CD14-positive monocyte (primary cell): ENCODE results near the gene CNTNAP5. TPM values are rescaled to one million over a fixed set of nuclear protein-coding genes. Genes with fewer than 3 reads are reported as not detected.

ENCODE experiments used
- DNase-seq, 3 donors: peaks; one replicate each; pipeline ENCODE4 v3.0.0-alpha.2; 2011 to 2022
- H2AFZ ChIP-seq: 2 replicates; pipeline ENCODE4 v1.6.0; 2012; ENCODE audit warnings: mild to moderate bottlenecking, low read depth, low read length, inconsistent platforms; ENCODE audit not compliant: insufficient read depth, poor library complexity, severe bottlenecking
- H3K27ac ChIP-seq, 2 donors: 1 replicate in 1 of 2; 2 replicates in 1 of 2; pipeline ENCODE4 v1.5.1; 2012 to 2013; ENCODE audit warnings: low read length in 2 of 2, control low read depth in 1 of 2, inconsistent platforms in 1 of 2, low read depth in 1 of 2, mild to moderate bottlenecking in 1 of 2
- H3K27me3 ChIP-seq, 2 donors: one replicate each; pipeline versions ENCODE4 v1.6.0 to v1.6.1; 2011 to 2013; ENCODE audit warnings: low read length in 2 of 2; ENCODE audit not compliant: control insufficient read depth in 2 of 2, insufficient read depth in 2 of 2
- H3K36me3 ChIP-seq, 2 donors: replicated peaks in 1 of 2; 1 replicate in 1 of 2; 2 replicates in 1 of 2; pipeline versions ENCODE4 v1.5.1 to v1.6.1; 2012 to 2013; ENCODE audit warnings: low read length in 2 of 2, control low read depth in 1 of 2, inconsistent platforms in 1 of 2, mild to moderate bottlenecking in 1 of 2; ENCODE audit not compliant: insufficient read depth in 2 of 2, control insufficient read depth in 1 of 2
- H3K4me1 ChIP-seq, 2 donors: 1 replicate in 1 of 2; 2 replicates in 1 of 2; pipeline versions ENCODE4 v1.5.1 to v1.6.1; 2012 to 2013; ENCODE audit warnings: low read length in 2 of 2, control low read depth in 1 of 2, inconsistent platforms in 1 of 2, mild to moderate bottlenecking in 1 of 2, moderate library complexity in 1 of 2; ENCODE audit not compliant: insufficient read depth in 2 of 2, control insufficient read depth in 1 of 2
- H3K4me2 ChIP-seq: replicated peaks from 2 replicates; pipeline ENCODE3; 2012; ENCODE audit warnings: low read length, moderate library complexity, mild to moderate bottlenecking; ENCODE audit not compliant: poor library complexity, severe bottlenecking; ENCODE audit errors: extremely low read depth
- H3K4me3 ChIP-seq, 3 experiments: fragments of 200-600 bp in 1 of 3; sonication (generic) in 1 of 3; replicated peaks in 1 of 3; 1 replicate in 2 of 3; 2 replicates in 1 of 3; pipeline ENCODE4 v1.5.1; 2011 to 2013; ENCODE audit warnings: low read length in 3 of 3, mild to moderate bottlenecking in 3 of 3, control low read depth in 2 of 3, low read depth in 2 of 3, inconsistent platforms in 1 of 3, moderate library complexity in 1 of 3
- H3K79me2 ChIP-seq: 2 replicates; pipeline ENCODE4 v1.6.0; 2012; ENCODE audit warnings: mild to moderate bottlenecking, control low read depth, inconsistent platforms, low read length, moderate library complexity; ENCODE audit not compliant: insufficient read depth
- H3K9ac ChIP-seq: 2 replicates; pipeline ENCODE4 v1.6.0; 2017; ENCODE audit warnings: low read length, mild to moderate bottlenecking; ENCODE audit not compliant: insufficient read depth, poor library complexity, severe bottlenecking
- H3K9me3 ChIP-seq, 2 donors: replicated peaks in 1 of 2; 1 replicate in 1 of 2; 2 replicates in 1 of 2; pipeline versions ENCODE4 v1.5.1 to v1.6.1; 2012 to 2013; ENCODE audit warnings: low read length in 2 of 2, control low read depth in 1 of 2; ENCODE audit not compliant: control insufficient read depth in 1 of 2, insufficient read depth in 1 of 2
- H4K20me1 ChIP-seq: 2 replicates; pipeline ENCODE4 v1.6.0; 2012; ENCODE audit warnings: mild to moderate bottlenecking, low read length, control low read depth, moderate library complexity; ENCODE audit not compliant: insufficient read depth
- H3K27ac Mint-ChIP-seq, 7 donors: one replicate each; pipeline ENCODE4 v1.8.0; 2020; ENCODE audit warnings: mild to moderate bottlenecking in 7 of 7, mixed read lengths in 7 of 7, moderate library complexity in 6 of 7, inconsistent platforms in 2 of 7
- H3K27me3 Mint-ChIP-seq, 3 donors: one replicate each; pipeline ENCODE4 v1.8.0; 2021 to 2022; ENCODE audit warnings: low read depth in 3 of 3, mild to moderate bottlenecking in 3 of 3, mixed read lengths in 3 of 3, moderate library complexity in 3 of 3, inconsistent platforms in 1 of 3
- H3K36me3 Mint-ChIP-seq, 2 donors: one replicate each; pipeline ENCODE4 v1.8.0; 2020; ENCODE audit warnings: mixed read lengths in 2 of 2, inconsistent platforms in 1 of 2, mild to moderate bottlenecking in 1 of 2
- H3K4me1 Mint-ChIP-seq: one replicate; pipeline ENCODE4 v1.8.0; 2020; ENCODE audit warnings: mild to moderate bottlenecking, mixed read lengths
- H3K4me3 Mint-ChIP-seq, 2 donors: one replicate each; pipeline ENCODE4 v1.8.0; 2020; ENCODE audit warnings: mild to moderate bottlenecking in 2 of 2, mixed read lengths in 2 of 2, moderate library complexity in 1 of 2
- H3K9me3 Mint-ChIP-seq, 7 donors: one replicate each; pipeline ENCODE4 v1.8.0; 2020 to 2022; ENCODE audit warnings: mixed read lengths in 7 of 7, mild to moderate bottlenecking in 6 of 7, moderate library complexity in 6 of 7, inconsistent platforms in 2 of 7
- WGBS: methylation state at CpG from one replicate; pipeline ENCODE4 v1.1.5; 2013; ENCODE audit warnings: missing lambda C conversion rate; ENCODE audit not compliant: insufficient coverage; 5-methylcytosine and 5-hydroxymethylcytosine counted together
- intact Hi-C, 2 donors: fragments of 100-400 bp; cut with micrococcal nuclease; formaldehyde crosslinking; loops; one replicate each; pipeline versions ENCODE4 v1.15.0 to v1.15.1; 2023
- polyA plus RNA-seq, 3 donors: library from polyadenylated mRNA; depleted of rRNA in 1 of 3; unstranded in 2 of 3; stranded (reverse) in 1 of 3; fragments of 300-500 nt in 2 of 3; fragments of >200 nt in 1 of 3; fragmentation: Illumina TruSeq in 2 of 3; gene quantifications; 1 replicate in 2 of 3; 2 replicates in 1 of 3; pipeline ENCODE4 v1.2.3, GENCODE V29; 2012 to 2021
- TF ChIP-seq, protein P1 (sequence below): fragments of 200-600 bp; IDR thresholded peaks from one replicate; pipeline ENCODE4 v1.8.0; 2022; ENCODE audit warnings: antibody characterized with exemption, mild to moderate bottlenecking

CNTNAP5 gene
- polyA plus RNA-seq, 3 donors, result not detected

DNA sequence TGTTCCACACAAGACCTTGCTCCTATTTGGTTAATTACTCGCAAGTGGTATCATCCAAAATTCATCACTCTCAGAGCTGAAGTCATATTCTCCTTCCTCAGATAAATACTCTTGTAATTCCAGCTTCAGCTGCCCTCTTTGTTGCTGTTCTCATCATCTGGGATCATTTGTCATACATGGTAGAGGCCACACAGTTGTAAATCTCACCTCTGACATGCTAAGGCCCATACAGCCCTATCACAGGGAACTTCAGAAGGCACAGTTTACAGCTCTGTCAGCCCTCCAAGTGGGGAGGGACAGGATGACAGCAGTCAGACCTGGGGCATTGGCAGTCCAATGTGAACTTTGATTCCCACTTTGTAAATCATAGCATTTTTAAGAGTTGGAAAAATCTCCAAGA is 399.0 kb downstream of the CNTNAP5 start:
- Histone ChIP-seq H3K4me2 (no peak overlapping the region), H3K27me3 (no peaks in the 10 kb centered on the region), H3K4me1 (no peaks in the 10 kb centered on the region), H3K9ac (no peak overlapping the region), H2AFZ (no peak overlapping the region), H3K27ac (no peak overlapping the region), H3K79me2 (no peaks in the 10 kb centered on the region), H3K9me3 (peaks cover 0 to 10% of the 10 kb centered on the region in 2 donors), H3K36me3 (no peaks in the 10 kb centered on the region), H3K4me3 (no peak overlapping the region), H4K20me1 (no peaks in the 10 kb centered on the region)
- TF ChIP-seq, protein P1, sequence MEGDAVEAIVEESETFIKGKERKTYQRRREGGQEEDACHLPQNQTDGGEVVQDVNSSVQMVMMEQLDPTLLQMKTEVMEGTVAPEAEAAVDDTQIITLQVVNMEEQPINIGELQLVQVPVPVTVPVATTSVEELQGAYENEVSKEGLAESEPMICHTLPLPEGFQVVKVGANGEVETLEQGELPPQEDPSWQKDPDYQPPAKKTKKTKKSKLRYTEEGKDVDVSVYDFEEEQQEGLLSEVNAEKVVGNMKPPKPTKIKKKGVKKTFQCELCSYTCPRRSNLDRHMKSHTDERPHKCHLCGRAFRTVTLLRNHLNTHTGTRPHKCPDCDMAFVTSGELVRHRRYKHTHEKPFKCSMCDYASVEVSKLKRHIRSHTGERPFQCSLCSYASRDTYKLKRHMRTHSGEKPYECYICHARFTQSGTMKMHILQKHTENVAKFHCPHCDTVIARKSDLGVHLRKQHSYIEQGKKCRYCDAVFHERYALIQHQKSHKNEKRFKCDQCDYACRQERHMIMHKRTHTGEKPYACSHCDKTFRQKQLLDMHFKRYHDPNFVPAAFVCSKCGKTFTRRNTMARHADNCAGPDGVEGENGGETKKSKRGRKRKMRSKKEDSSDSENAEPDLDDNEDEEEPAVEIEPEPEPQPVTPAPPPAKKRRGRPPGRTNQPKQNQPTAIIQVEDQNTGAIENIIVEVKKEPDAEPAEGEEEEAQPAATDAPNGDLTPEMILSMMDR, result no peak
- Mint-ChIP-seq H3K36me3 (no peaks in the 10 kb centered on the region), H3K27ac (no peak overlapping the region), H3K4me1 (no peaks in the 10 kb centered on the region), H3K27me3 (no peaks in the 10 kb centered on the region), H3K4me3 (no peak overlapping the region), H3K9me3 (peaks cover 0 to 13% (median 9%) of the 10 kb centered on the region in 7 donors)
- intact Hi-C loops, result no loop called here
- no peak for DNase-seq
- WGBS, result 90% methylated on average over 1 of the region's 1 CpG

DNA sequence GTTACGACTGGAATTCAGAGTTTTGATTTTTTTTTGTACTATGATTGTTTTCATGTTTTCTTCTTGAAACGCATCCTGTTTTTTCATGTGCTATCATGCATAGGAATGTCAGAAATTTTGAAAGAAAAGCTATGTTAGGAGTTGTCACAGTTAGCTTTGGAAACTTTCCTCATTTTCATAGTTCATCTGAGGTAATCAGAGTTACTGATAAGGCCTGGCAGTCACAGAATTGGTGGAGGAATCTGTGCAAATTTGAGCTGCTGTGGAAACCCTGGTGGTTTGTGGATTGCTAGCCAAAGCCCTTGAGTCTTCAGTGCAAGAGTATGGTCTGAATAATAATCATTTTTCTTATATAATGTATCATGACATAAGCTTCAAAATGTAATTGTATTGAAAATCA is 401.0 kb downstream of the CNTNAP5 start:
- H3K9me3 ChIP-seq, result peaks cover 0 to 10% of the 10 kb centered on the region in 2 donors
- H3K27me3 ChIP-seq, result no peaks in the 10 kb centered on the region
- intact Hi-C loops, result no loop called here
- no peak for DNase-seq
- no peaks in the 10 kb centered on the region for H4K20me1 ChIP-seq
- no peaks in the 10 kb centered on the region for H3K79me2 ChIP-seq
- H3K27ac ChIP-seq, result no peak overlapping the region
- H3K4me1 ChIP-seq, result no peaks in the 10 kb centered on the region
- peaks cover 0 to 7% (median 4%) of the 10 kb centered on the region in 7 donors for H3K9me3 Mint-ChIP-seq
- H3K36me3 ChIP-seq, result no peaks in the 10 kb centered on the region
- no peak overlapping the region for H2AFZ ChIP-seq
- 80% methylated on average over 1 of the region's 2 CpGs for WGBS
- no peak overlapping the region for H3K9ac ChIP-seq
- H3K4me3 Mint-ChIP-seq, result no peak overlapping the region
- no peak overlapping the region for H3K4me3 ChIP-seq
- H3K27me3 Mint-ChIP-seq, result no peaks in the 10 kb centered on the region
- H3K4me1 Mint-ChIP-seq, result no peaks in the 10 kb centered on the region
- H3K4me2 ChIP-seq, result no peak overlapping the region
- H3K27ac Mint-ChIP-seq, result no peak overlapping the region
- no peaks in the 10 kb centered on the region for H3K36me3 Mint-ChIP-seq
- TF ChIP-seq, protein P1, result no peak
